HG02642 (cell line): ENCODE results near the gene B9D2.

Source experiments
- ATAC-seq: cut with Tn5 transposase; IDR thresholded peaks from one replicate; pipeline ENCODE4 v1.9.1; 2021; ENCODE audit warnings: mild to moderate bottlenecking; ENCODE audit not compliant: unreplicated experiment, poor library complexity

Gene B9D2

DNA sequence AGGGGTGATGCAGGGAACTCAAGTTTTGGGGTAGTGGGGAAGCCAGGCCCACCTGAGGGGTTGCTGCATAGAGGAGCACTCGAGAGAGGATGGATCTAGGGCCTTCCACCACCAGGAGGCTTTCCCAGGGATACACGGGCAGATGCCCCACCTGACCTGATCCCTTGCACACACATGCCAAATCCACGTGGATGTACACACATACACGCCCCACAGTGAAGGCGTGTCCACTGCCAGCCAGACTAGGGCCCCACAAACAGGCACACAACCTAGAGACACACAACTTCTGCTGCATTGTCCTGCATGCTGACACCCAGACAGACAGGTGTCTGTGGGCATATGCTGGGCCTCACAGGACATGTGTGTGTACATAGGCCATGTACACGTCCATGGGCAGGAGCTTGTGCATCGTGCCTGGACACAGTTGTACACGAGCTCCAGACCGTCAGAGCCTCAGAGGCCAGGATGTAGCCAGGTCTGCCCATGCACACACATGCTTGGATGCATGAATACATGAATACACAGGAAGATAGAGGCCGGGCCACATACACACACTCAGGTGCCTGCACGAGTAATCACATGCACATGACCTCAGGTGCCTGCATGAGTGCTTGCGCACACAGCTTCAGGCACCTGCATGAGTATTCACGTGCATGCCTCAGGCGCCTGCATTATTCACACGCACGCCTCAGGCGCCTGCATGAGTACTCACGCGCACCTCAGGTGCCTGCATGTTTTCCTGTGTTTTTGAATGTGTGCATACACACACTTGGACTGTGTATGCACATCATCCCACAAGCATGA lies 45.1 kb downstream of the B9D2 start:
- ATAC-seq = no peak

DNA sequence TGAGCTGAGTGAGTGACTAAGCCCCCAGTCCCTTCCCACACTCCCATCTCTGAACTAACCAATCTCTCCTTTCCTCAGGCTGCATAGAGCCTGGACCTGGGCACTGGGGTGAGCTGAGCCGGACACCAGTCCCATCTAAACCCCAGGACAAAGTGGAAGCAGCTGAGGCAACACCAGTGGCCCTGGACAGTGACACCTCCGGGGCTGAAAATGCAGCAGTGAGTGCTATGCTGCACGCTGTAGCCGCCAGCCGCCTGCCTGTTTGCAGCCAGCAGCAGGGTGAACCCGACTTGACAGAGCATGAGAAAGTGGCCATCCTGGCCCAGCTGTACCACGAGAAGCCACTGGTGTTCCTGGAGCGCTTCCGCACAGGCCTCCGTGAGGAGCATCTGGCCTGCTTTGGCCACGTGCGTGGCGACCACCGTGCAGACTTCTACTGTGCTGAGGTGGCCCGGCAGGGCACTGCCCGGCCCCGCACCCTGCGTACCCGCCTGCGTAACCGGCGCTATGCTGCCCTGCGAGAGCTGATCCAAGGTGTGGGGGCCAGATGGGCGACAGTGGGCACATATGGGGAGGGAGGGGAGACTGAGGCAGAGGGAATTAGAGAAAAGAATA lies 47.5 kb downstream of the B9D2 start:
- ATAC-seq = no peak

DNA sequence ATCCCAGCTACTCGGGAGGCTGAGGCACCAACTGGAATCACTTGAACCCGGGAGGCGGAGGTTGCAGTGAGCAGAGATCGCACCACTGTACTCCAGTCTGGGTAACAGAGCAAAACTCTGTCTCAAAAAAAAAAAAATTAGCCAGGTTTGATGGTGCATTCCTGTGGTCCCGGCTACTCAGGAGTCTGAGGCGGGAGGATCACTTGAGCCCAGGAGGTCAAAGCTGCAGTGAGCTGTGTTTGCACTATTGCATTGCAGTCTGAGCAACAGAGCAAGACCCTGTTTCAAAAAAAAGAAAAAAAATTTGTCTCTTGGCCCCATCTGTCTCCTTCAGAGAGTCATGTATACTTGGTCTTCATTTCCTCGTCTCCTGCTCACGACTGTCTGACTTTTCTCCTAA lies 52.3 kb downstream of the B9D2 start:
- no peak for ATAC-seq

DNA sequence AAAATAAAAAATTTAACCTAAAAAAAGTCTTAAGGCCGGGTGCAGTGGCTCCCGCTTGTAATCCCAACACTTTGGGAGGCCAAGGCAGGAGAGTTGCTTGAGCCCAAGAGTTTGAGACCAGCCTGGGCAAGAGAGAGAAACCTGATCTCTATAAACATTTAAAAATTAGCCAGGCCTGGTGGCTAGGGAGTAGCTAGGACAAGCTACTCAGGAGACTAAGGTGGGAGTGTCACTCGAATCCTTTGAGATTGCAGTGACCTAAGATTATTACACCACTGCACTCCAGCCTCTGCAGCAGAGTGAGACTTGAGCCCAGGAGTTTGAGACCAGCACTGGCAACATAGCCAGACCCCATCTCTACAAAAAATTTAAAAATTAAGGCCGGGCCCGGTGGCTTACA lies 52.9 kb downstream of the B9D2 start:
- ATAC-seq = no peak

DNA sequence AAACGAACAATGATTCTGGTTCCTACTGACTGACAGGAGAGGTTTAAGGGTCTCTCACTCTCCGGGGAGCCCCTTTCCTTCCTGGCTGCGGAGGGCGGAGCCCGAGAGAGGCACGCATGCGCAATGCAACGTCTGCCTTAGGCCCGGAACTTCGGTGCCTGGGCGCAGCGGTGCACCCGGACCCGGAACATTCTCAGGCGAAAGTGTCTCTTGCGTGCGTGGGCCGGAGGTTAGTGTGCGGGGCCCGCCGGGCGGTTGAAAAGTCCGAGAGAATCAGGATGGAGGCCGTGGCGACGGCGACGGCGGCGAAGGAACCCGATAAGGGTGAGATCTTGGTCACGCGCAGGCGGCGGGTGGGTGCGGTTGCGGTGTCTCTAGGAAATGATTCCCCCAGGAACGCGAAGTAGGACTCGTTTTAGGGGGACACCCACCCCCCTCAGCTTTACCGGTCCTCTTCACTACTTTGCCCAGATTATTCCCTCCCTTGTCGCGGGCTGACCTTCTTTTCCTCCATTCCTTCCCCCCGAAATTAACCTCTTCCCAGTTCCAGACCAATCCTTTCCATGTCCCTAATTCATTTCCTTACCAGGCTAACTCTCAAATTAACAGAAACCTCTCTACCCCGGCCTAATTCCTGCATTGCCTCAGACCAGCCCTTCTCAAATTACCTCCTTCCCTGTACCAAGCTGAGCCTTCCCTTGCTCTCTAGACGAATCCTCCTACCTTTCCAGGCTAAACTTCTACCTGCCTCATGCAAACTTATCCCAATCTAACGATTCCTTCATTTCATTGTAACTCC lies 53.7 kb downstream of the B9D2 start, which contains the start of gene CCDC97:
TSS of gene CCDC97 (plus strand) at position 140 of the 799 bp plus-strand sequence. CDS start at position 279, 139 bp downstream.
- peak; percentile 77 for ATAC-seq

DNA sequence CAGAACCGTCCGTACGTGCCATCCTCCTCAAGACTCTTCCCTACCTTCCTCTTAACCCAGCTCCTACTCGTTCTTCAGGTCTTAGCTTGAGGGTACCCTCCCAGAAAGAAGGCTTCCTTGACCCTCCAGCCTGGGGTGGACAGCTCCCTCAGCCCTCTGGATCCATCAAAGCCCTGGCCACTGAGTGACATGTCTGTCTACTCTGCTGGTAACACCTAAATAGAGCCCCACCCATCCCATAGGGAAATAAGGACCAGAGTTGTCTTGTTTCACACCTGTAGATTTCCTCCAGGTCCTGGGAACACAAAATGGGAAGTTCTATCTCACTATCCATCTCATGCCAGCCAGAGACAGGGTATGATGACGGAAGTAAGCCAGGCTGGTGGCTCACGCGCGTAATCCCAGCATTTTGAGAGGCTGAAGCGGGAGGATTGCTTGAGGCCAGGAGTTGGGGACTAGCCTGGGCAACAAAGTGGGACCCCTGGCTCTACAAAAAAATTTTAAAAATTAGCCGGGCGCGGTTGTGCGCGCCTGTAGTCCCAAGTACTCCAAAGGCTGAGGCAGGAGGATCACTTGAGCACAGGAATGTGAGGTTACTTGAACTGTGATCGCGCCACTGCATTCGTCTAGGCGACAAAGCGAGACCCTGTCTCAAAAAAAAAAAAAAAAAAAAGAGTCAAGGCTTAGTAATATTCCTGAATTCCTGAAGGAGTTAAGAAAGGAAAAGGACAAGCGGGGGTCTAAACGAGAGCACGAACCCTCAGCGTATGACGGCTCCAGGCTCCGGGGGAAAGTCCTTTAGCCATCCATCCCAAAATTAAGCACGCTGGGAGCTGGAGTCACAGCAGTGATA lies 54.5 kb downstream of the B9D2 start:
- ATAC-seq = no peak

DNA sequence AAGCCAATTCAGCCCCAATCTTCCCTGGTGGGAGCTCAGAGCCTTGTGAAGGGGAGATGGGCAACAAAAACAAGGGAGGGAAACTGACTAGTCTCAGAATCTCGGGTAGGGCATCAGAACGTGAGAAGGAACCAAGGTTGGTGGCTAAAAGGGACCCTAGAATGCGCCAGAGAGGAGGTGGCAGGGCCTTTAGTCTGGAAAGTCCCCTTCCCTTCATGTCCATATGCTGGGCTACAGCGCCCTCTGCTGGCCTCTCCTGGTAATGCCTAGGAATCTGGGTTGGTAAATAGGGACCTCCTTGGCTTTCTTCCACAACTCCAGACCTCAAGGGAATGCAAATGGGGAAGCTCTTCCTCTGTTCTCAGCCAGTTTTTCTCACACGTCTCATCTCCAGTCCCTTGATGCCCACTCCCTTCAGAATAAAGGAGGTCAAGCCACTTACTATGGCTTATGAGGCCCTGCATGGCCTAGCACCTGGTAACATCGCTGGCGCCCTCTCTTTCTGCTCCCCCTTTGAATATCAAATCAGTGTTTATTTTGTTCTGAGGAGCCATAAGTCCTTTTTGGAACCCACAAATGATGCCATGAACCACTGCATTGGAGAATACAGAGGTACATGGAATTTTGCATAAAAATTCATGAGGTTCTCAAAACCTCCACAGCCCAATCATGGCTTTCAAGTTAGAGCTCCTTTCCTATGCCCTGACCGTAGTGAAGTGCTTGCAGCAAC lies 55.3 kb downstream of the B9D2 start:
- ATAC-seq = peak; percentile 42

DNA sequence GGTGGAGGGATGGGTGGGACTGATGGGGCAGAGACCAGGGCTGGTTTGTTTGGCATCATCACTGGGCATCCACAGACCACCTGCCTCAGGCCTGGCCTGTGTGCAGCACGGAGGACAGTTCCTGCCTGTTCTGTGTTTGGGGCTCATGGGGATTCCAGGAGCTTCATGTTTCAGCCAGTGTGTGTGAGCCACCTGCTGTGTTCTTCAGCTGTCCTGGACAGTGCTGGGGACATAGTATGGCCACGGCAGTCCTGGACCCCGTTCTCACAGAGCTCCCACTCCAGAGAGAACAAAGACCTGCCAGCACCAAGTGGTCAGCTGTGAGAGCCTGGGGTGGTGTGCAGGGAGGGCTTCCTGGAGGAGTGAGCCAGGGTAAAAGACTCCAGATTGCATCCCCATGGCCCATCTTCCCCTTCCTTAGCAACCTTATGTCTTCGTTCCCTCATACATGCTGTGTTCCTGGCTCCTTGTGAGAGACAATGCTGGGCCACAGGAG lies 55.9 kb downstream of the B9D2 start:
- peak; percentile 6 for ATAC-seq

DNA sequence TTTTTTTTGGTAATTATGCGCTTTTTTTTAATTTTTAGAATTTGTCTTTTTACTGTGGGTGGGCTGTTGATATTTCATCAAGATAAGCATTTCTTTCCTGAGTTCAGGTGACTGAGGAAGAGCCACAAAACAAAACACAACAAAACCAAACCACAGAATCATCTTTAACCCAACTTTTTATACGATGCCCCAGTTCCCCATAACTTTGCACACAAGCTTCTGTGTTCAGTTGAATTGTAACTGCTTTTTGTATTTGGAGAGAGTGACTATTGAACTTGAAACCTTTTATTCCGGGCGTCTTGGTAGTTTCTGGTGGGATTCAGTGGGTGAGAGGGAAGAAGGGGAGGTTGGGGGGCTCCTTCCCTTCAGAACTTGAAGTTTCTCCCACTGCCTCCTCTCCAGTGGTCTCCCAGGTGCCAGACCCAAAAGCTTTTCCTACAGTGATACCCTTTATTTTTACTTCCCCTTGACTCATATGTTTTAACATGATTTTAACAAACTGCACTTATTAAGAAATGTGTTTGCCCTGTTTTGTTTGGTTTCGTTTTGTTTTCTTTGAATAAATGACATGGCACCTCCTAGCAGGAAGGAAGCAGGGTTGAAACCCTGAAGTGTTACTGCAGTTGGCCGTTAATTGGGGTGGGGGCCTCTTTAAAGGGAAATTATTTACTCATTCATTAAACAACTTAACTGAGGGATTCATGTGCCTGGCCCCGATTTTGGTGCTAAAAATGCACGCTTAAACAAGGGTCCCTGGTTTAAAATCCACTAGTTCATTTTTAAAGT lies 56.7 kb downstream of the B9D2 start:
- ATAC-seq = no peak

DNA sequence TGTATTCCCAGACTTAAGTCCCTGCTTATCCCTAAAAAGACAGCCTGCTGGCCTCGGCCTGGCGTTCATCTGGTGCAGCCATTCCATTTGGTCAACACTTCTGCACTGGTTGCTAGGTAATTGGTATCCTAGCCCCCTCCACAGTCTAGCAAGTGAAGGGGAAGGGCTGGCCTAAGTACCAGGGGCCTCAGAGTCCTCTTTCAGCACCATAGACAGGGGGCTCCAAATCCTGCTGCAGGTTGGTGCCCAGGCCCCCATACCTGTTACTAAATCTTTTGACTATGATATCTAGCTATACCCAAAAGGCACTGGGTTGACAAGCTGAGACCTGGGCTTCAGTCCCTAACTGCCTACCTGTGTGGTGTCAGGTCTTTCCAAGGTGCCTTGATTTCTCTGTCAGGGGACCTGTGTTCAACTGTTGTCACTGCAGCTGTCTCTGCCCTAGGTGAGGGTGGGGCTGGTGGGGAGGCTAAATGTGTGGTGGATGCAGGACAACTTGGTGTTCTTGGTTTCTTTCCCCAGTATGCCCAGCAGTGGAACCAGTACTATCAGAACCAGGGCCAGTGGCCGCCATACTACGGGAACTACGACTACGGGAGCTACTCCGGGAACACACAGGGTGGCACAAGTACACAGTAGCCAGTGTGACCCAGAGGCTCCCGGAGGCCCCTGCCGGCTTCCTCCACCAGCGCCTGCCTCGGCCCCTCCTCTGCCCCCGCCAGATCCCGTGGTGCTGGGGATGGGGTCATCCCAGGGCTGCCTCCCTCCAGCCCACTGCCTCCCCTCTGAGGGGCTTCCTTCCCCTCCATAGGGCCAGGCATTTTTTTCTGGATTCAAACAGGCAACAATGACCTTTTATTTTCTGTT lies 57.8 kb downstream of the B9D2 start:
- no peak for ATAC-seq

DNA sequence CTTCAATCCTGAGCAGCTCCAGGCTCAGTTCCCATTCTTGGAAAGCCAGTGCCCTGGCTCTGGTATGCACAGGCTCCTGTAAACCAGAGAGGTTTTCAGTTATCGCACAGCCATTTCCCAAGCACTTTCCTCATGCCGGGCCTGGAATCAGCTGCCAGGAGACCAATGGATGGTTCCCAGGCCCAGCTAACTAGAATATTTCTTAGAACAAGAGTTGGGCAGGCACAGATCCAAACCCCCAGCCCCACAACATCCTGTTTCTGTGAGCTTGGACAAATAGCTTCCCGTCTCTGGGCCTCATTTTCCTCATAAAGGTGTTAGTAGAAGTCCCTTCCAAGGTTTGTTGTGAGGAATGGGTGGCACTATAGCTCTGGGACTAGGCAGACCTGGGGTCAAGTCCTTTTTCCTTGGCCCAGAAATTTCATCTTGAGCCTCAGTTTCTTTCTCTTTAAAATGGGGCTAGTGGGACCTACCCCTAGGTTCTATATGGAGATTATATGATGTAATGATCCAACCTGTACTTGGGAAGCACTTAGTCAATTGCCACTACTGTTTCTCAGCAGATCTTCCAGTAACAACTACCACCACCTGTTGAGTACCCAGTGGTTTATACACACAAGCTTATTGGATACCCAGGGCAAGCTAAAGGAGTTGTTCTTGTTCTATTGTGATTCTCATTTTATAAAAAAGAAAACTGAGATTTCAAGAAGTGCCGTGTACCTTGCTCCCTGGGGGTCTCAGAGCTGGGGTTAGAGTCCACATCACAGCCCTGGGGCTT lies 59.1 kb downstream of the B9D2 start:
- no peak for ATAC-seq
